Measurements from ENCODE around the gene LINGO3. TPM values are rescaled to one million over a fixed set of nuclear protein-coding genes. Genes with fewer than 3 reads are reported as not detected.

The LINGO3 gene
- total RNA-seq, 1 experiment from 2014 or later: 0.08 TPM

DNA sequence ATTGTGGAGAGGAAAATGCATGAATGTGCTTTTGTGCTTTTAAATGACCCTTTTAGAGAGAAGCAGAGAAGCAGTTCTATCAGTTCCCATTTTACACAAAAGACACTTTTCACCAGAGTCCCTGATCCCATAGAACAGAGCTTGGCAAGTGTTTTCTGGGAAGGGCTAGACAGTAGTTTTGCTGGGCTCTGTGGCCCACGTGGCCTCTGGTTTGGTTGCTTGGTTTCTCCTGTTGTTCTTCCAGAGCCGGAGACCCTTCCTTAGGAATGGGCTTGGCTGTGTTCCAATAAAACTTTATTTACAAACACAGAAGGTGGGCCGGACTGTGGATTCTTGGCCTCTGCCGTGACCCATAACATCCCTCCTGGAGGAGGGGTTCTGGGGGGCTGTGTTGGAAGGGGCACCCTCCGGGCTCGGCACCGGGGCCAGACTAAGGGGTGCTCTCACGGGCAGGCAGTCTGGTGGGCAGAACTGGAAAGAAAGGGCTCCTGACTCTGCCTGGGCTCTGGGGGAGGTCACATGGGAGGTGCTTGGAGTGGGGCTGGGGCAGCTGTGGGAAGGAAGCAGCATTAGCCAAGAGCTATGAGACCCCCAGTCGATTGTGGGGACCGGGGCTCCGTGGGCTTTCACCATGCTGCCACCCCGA, 23.8 kb upstream of the LINGO3 start:
- in situ Hi-C loops (cut with HindIII; ENCODE audit: low pct_unique_long_range_greater_than_20kb, low sequenced_read_pairs): no loop called here
- peak; percentile 13 for DNase-seq (ENCODE audit: low read depth, low spot score)

DNA sequence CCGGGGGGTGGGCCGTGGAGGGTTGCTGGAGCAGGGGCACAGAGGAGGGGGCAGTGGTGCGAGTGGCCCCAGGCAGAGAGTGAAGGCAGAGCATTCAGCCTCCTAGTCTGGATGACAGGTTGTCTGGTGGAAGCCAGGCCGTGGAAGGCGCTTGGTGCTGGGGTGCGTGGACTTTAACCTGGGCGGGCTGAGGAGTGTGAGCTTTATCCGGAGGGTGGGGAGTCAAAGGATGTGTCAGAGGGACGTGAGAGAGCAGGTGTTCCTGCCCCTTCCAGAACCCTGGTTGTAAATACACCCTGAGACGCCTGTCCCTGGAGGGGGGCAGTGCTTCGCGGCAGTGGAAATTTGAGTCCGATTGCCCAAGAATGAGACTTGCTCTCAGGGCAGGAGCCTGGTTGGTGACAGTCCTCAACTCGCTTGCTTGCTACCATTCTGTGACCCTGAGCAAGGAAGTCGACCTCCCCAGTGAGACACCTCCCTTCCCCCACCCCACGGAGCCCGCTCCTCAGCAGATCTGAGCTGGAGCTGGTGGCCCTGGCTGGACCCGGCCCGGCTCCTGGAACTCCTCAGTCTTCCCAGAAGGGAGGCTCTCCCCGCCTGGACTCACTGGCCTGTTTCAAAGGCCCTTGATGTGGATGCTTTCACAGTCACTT, 22.8 kb upstream of the LINGO3 start:
- in situ Hi-C loops (cut with HindIII; ENCODE audit: low pct_unique_long_range_greater_than_20kb, low sequenced_read_pairs): no loop called here
- DNase-seq (ENCODE audit: low read depth, low spot score): no peak

DNA sequence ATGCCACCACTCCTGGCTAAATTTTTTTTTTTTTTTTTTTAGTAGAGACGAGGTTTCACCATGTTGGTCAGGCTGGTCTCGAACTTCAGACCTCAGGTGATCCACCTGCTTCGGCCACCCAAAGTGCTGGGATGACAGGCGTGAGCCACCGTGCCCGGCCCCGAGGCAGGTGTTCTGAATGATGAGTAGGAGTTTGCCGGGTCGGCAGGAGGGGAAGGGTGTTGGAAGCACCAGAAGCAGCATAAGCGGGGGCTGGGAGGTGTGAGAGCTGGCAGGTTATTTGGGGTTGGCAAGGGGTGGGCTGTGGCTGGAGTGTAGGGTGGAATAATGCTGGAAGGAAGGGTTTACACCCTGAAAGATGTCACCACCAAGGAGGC, 22.3 kb upstream of the LINGO3 start:
- in situ Hi-C loops (cut with HindIII; ENCODE audit: low pct_unique_long_range_greater_than_20kb, low sequenced_read_pairs): no loop called here

DNA sequence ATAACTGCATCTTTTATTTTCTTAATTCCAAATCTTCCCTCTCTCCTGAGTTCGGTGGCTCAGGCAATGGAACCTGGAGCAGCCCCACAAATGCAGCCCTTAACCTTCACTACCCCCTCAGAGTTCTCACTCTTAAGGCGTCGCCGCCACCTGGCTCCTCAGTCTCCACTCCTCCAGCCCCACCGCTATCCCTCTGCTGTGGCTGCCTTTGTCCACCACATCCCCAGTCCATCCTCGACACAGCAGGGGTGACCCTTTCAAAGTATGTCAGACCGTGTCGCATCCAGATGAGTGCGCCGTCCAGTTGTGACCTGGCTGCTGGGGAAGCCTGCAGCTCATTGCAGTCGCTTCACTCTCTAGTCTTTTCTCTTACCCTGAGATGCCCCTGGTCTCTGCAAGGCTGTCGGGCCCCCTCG, 21.6 kb upstream of the LINGO3 start:
- DNase-seq (ENCODE audit: low read depth, low spot score): no peak
- in situ Hi-C loops (cut with HindIII; ENCODE audit: low pct_unique_long_range_greater_than_20kb, low sequenced_read_pairs): no loop called here

More for the DNA sequence above, 22.3 kb upstream of the LINGO3 start:
- no peak for DNase-seq (ENCODE audit: low read depth, low spot score)

DNA sequence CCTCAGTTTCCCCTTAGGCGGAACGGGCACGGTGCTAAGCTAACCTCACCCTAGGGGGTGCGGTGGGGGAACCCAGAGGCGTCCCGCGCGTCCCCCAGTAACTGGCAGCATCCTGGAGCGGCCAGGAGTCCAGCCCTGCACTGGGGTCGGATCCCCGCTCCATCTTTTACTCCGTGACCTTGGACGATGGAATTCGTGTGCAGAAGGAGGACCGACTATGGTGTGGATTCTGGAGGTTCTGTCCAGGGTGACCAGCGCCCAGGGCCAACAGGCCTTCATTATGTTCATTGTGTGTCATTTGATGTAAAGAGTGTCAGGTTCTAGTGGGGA, 21.2 kb upstream of the LINGO3 start:
- DNase-seq (ENCODE audit: low read depth, low spot score): no peak
- in situ Hi-C loops (cut with HindIII; ENCODE audit: low pct_unique_long_range_greater_than_20kb, low sequenced_read_pairs): no loop called here

DNA sequence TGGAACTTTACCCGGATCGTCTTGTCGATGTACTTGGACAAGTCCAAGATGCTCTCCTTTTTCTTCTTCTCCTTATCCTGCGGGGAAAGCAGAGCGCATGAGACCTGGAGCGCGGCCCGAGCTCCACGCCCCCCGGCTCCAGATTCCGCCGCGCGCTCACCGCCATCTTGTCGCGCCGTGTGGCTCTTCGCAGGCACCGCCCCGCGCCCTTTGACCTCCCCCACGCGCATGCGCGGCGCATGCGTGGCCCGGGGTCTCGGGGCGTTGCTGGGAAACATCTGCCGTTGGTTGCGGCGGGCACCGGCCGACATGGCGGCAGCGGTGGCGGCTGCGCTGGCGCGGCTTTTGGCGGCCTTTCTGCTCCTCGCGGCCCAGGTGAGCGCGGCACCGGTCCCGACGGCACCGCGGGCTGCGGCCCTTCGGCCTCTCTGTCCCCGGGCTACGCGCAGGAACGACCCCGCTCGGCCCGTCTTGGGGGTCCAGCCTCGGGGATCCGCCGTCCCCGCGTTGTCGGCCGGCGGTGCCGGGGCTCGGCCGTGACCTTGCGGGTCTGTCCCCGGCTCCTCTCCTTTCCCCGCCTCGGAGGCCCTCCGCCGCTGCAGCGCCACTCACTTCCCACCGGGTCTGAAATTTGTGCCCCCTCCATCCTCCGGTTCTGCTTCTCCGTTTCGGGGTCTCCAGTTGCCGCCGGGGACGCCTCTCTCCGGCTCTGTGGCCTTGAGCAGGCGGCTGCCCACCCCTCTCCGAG, 20.6 kb upstream of the LINGO3 start, which contains the start of the genes LSM7 and SPPL2B:
Gene LSM7 (minus strand): TSS at position 186 of the 748 bp plus-strand sequence. CDS start 20 bp downstream, at position 166.
Gene SPPL2B (plus strand): TSS at position 284 of the 748 bp plus-strand sequence. CDS start 26 bp downstream, at position 310.
- in situ Hi-C loops (cut with HindIII; ENCODE audit: low pct_unique_long_range_greater_than_20kb, low sequenced_read_pairs): no loop called here

DNA sequence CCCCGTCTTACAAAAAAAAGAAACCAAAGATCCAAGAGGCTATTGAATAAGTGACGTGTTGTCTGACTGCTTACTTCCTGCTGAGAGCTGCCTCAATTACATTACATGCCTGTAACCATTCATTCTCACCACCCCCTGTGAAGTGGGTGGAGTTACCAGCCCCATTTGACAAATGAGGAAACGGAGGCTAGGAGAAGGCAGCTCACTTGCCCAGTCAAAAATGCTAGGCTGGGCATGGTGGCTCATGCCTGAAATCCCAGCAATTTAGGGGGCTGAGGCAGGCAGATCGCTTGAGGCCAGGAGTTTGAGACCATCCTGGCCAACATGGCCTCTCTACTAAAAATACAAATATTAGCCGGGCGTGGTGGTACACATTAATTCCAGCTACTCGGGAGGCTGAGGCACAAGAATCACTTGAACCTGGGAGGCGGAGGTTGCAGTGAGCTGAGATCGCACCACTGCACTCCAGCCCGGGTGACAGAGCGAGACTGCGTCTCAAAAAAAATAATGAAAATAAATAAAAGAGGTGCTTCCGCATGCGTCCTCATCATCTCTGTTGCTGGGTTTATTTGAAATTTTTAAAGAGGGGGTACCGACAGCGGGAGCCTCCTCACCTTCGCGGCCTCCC, 19.9 kb upstream of the LINGO3 start:
- peak; percentile 80 for DNase-seq (ENCODE audit: low read depth, low spot score)
- in situ Hi-C loops (cut with HindIII; ENCODE audit: low pct_unique_long_range_greater_than_20kb, low sequenced_read_pairs): no loop called here

More for the DNA sequence above, 20.6 kb upstream of the LINGO3 start, which contains the start of the genes LSM7 and SPPL2B:
- DNase-seq (ENCODE audit: low read depth, low spot score): peak; percentile 84

DNA sequence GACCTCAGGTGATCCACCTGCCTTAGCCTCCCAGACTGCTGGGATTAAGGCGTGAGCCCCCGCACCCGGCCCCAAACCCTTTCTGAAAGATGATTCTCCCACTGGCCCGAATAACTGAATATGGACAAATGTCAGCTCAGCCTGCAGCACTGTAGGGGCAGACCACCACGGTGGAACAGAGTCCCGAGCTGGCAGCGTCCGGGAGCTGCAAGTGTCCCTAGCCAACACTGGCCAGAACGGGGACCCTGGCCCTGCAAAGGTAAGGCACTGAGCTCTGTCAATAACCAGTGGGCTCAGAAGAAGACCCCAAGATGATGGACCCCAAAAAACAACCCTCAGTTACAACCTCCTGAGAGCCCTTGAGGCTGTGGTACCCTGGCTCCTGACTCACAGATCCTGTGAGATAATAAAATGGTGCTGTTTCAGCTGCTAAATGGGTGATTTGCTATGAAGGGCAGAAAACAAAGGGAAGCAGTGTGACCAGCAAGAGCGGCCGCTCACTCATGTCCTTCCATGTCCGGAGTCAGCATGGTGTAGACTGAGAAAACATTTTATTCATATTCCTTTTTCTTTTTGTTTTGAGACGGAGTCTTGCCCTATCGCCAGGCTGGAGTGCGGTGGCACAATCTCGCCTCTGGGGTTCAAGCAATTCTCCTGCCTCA, 18.9 kb upstream of the LINGO3 start:
- DNase-seq (ENCODE audit: low read depth, low spot score): peak; percentile 32
- in situ Hi-C loops (cut with HindIII; ENCODE audit: low pct_unique_long_range_greater_than_20kb, low sequenced_read_pairs): no loop called here

DNA sequence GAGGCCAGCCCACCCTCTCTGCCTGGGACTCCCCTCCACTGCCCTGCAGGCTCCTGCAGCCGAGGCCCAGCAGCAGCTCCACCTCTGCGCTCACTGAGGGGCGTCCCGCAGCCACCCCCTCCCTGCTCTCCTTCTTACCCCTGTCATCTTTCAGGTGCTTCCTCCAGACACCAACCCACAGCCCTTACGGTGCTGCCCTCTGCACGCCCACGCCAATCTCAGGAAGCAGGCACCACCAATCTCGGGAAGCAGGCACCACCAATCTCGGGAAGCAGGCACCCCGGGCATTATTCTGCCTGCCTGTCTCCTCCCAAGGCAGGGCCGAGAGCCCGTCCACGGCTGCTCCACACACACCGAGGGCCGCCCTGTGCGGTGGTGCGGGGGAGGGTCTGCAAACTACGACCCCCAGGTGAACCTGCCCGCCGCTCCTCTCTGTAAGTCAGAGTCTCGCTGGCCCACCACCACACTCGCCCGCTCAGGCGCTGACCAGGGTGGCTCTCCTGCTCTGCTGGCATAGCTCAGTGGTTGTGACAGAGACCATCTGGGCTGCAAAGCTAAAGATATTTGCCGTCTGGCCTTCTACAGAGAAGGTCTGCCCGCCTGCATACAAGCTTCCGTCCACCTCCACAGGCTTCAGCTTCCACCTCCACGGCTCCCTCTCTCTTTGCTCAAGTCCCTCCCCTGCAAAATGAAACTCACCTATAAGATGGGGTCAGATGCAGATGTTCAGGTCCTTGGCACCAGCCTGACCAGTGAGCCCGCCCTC, 17.5 kb upstream of the LINGO3 start:
- no peak for DNase-seq (ENCODE audit: low read depth, low spot score)
- in situ Hi-C loops (cut with HindIII; ENCODE audit: low pct_unique_long_range_greater_than_20kb, low sequenced_read_pairs): no loop called here

DNA sequence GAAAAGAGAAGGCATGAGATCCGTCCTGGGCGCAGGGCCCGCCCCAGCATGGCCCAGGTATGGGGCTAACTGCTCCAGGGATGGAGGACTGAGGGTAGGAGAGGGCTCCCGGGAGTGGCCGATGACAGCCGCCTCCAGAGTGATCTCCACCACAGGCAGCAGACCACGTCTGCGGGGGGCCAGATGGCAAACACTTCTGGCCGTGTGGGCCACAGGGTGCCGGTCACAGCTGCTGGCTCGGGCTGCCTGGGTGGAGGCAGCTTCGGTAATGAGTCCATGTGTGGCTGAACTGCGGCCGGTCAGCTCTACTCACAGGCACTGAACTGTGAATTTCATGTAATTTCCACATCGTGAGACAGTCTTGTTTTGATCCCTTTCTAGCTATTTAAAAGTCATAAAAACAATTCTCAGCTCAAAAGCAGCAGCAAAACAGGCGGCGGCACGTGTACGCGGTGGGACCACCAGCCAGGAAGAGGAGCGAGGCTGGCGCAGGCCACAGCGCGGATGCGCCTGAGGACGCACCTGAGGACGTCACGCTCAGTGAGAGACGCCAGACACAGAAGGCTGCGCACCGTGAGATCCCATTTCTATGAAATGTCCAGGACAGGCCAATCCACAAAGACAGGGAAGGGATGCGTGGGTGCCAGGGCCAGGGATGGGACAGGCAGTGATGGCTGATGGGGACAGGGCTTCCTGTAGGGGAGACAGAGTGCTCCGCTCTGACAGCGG, 16.4 kb upstream of the LINGO3 start:
- in situ Hi-C loops (cut with HindIII; ENCODE audit: low pct_unique_long_range_greater_than_20kb, low sequenced_read_pairs): no loop called here
- DNase-seq (ENCODE audit: low read depth, low spot score): no peak

DNA sequence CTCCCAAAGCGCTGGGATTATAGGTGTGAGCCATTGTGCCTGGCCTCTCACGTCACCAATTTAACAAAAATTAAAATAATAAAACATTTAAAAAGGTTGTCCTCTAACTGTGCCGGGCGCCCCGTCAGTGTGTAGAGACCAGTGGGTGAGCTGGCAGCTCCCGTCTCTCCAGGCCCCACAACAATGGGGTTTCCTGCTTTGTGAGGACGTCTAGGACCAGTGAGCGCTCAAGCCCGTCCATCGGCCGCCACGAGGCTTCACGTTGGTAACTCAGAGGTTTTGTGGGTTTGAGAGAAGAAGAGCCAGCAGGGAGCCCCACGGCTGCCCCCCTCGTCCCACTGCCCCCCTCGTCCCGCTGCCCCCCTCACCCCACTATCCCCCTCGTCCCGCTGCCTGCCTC, 15.8 kb upstream of the LINGO3 start:
- no peak for DNase-seq (ENCODE audit: low read depth, low spot score)
- in situ Hi-C loops (cut with HindIII; ENCODE audit: low pct_unique_long_range_greater_than_20kb, low sequenced_read_pairs): no loop called here

DNA sequence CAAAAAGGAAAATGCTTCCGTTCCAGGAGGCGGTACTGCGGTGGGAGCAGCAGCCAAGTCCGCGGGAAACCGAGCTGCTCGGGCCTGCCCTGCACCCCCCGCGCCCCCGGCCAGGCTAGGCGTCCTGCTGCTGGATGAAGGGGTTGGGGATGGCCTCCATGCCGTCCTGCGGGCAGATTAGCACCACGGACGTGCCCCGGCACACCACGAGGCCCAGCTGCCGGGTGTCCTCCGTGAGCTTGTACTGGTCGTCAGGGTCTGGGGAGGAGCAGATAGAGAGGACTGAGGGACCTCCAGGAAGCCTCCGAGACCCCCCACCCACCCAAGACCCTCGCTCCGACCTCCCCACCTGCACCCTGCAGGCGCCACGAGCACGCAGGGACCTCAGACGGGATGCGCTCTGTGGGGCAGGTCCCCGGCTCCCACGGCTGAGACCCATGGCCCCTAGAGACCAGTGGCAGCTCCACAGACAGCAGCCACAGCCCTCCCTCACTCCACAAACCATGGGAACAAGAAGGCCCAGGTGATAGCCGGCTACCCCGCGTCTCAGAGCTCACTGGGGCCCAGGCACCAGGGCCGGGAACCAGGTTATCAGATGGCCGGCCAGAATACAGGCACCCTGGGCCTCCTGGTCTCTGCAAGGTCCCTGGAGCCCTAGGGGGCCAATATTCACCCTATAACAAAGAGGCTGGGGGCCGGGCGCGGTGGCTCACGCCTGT, 13.8 kb upstream of the LINGO3 start:
- in situ Hi-C loops (cut with HindIII; ENCODE audit: low pct_unique_long_range_greater_than_20kb, low sequenced_read_pairs): no loop called here
- DNase-seq (ENCODE audit: low read depth, low spot score): no peak

DNA sequence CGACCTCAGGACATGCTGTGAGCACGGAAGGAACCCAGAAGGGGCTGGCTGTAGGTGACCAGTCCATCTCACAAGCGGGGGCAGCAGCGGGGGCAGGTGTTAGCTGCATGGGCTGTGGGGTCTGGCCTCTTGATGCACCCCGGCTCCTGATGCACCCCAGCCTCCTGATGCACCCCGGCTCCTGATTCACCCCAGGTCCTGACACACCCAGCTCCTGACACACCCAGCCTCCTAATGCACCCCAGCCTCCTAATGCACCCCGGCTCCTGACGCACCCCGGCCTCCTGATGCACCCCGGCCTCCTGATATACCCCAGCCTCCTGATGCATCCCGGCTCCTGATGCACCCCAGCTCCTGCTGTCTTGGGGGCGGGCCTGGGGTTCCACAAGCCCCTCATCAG, 13.0 kb upstream of the LINGO3 start:
- in situ Hi-C loops (cut with HindIII; ENCODE audit: low pct_unique_long_range_greater_than_20kb, low sequenced_read_pairs): no loop called here
- no peak for DNase-seq (ENCODE audit: low read depth, low spot score)

DNA sequence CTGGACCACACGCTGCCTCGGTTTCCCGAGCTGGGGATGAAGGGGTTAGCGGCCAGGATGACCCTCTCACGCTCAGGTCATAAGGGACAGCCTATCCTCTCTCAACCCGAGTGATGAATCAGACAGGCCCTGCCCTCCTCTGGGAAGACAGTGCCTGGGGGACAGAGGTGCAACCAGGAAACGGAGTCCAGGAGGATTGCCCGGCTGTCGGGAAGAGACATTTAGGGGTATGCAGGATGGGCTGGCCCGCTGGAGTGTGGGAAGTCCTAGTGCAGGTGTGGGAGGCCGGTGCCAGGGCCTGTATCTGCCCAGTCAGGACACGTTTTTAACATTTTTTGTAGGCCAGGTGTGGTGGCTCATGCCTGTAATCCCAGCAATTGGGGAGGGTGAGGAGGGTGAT, 12.1 kb upstream of the LINGO3 start:
- in situ Hi-C loops (cut with HindIII; ENCODE audit: low pct_unique_long_range_greater_than_20kb, low sequenced_read_pairs): no loop called here
- no peak for DNase-seq (ENCODE audit: low read depth, low spot score)

DNA sequence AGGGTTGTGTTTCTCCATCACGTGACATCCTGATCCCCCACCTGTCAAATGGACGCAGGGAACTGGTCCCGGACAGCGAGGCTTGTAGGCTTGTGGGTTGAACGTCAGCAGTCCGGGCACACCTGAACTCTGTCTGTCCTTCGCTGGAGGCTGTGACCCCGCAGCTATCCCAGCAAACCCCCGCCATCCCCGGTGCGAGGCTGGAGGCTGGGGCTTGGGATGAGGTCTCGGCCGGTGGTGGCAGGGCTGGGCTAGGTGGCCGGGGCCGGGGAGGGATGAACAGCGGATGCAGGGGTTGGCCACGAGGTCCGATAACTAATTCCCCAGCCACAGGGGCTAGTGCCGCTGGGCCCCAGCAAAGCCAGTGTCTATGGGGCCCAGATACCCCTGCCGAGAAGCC, 11.6 kb upstream of the LINGO3 start:
- in situ Hi-C loops (cut with HindIII; ENCODE audit: low pct_unique_long_range_greater_than_20kb, low sequenced_read_pairs): no loop called here
- no peak for DNase-seq (ENCODE audit: low read depth, low spot score)

DNA sequence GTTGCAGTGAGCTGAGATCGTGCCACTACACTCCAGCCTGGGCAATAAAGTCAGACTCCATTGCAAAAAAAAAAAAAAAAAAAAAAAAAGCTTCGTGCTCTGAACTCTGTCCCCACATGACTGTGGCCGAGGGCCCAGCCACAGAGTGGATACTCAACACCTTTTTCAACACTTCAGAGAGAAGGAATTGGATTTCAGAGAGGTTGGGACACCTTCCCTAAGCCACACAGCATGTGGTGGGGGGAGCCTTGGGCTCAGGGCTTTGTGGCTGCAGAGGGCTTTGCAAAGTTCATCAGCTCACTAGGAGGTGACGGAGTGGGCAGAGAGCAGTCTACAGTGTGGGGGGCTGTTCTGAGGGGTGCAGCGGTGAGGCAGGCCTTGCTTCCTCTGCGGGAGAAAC, 11.0 kb upstream of the LINGO3 start:
- no peak for DNase-seq (ENCODE audit: low read depth, low spot score)
- in situ Hi-C loops (cut with HindIII; ENCODE audit: low pct_unique_long_range_greater_than_20kb, low sequenced_read_pairs): no loop called here

Measured in SK-MEL-5 (cell line).